ENCODE measurements around the gene FBRSL1.
A peak's percentile ranks its signal among the peaks of the same experiment; 100 is the strongest.
"Not testable (repeated sequence)": the region's sequence is repeated elsewhere in the genome, so short reads cannot be mapped to it uniquely, and the experiment has no call there.

FBRSL1 gene

DNA sequence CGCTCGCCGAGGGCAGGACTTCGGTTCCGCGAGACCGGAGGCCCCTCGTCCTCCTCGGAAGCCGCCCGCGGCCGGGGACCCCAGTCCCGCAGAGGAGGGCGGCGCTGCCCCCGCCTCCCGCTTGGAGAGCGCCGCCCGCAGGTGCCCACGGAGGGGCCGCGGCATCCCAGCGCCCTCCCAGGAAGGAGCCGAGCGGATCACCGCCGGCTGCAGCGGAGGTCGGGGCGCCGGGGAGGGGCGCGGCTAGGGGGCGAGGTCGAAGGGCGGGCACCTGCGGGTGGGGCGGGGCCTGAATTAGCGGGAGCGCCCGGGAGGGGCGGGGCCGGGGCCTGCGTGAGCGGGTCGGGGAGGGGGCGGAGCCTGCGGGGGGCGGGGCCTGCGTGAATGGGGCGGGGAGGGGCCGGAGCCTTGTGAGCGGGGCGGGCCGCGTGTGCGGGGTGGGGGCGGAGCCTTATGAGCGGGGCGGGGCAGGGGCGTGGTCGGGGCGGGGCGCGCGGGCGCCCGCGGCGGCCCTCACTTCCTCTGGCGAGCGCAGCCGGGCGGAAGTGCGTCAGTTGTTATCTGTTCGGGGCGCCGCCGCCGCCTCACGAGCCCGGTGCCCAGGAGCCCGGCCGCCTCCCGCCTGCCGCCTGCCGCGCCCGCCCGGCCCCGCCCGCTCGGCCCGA, at the start of gene FBRSL1:
Gene FBRSL1 (plus strand): TSS at position 550 of the 665 bp plus-strand sequence.
- Histone ChIP-seq H3K27me3 (ENCODE audit: low read depth, low read length) (no peaks in the 10 kb centered on the region), H3K4me1 (ENCODE audit: control insufficient read depth in 1 of 2, insufficient read depth in 2 of 2, low read length in 2 of 2) (peaks cover 15 to 52% of the 10 kb centered on the region in 2 donors), H3K36me3 (ENCODE audit: control insufficient read depth in 1 of 2, insufficient read depth in 2 of 2, low read length in 2 of 2) (no peaks in the 10 kb centered on the region), H3K4me3 (ENCODE audit: low read depth in 1 of 2, low read length in 2 of 2) (peak within 1 kb of the TSS; percentile 86 to 87), H3K9me3 (ENCODE audit: control insufficient read depth in 1 of 2, low read length in 2 of 2) (no peaks in the 10 kb centered on the region), H3K27ac (ENCODE audit: low read length) (no peak within 1 kb of the TSS)

DNA sequence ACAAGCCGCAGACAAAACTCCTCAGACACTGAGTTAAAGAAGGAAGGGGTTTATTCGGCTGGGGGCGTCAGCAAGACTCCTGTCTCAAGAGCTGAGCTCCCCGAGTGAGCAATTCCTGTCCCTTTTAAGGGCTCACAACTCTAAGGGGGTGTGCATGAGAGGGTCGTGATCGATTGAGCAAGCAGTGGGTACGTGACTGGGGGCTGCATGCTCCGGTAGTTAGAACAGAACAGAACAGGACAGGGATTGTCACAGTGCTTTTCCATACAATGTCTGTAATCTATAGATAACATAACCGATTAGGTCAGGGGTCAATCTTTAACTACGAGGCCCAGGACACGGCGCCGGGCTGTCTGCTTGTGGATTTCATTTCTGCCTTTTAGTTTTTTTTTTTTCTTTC, 49.5 kb upstream of the FBRSL1 start:
- not testable (repeated sequence) for H3K4me1 ChIP-seq (ENCODE audit: control insufficient read depth in 1 of 2, insufficient read depth in 2 of 2, low read length in 2 of 2); H3K4me3 ChIP-seq (ENCODE audit: low read depth in 1 of 2, low read length in 2 of 2); H3K36me3 ChIP-seq (ENCODE audit: control insufficient read depth in 1 of 2, insufficient read depth in 2 of 2, low read length in 2 of 2); H3K27me3 ChIP-seq (ENCODE audit: low read depth, low read length); H3K27ac ChIP-seq (ENCODE audit: low read length); H3K9me3 ChIP-seq (ENCODE audit: control insufficient read depth in 1 of 2, low read length in 2 of 2)

DNA sequence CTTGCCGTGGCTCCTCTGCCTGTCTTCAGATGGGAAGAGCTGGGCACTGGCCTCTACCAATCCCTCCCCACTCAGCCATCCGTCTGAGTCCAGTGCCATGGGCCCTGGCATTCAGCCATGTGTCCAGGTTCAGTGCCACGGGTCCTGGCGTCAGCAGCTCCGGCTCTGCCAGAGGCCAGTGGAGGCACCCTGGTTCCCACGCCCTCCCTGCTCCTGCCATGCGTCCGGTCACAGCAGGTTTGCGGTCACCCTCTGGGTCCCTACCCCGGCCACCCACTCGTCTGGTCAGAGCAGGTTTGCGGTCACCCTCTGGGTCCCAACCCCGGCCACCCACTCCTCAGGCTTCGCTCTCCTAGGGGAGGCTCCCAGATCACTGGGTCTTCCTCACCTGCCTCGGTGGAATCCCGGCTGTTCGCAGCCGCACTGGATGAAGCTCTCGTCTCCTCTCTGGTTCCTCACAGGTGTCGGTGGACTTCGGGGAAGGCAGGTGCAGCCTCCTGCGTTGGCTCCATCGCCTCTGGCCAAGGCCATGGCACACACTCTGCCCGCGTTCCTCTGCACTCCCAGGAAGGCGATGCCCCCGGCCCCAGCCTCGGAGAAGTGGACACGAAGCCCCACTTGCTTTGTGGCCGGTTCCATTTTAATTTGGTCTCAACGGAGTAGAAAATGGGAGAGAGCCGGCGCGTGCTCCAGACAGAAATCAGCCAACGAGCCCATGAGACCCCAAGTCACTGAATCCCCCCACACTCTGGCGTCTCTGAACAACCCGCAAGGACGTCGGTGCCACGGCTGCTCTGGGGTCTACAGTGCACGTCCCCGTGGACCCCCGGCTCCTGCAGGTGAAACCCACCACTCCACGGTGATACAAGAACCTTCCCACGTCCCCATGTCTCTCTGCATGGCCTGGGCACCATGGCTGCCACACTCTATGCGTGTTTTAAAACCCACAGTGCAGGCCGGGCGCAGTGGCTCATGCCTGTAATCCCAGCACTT, 47.8 kb upstream of the FBRSL1 start:
- H3K27me3 ChIP-seq (ENCODE audit: low read depth, low read length): no peaks in the 10 kb centered on the region
- H3K4me3 ChIP-seq (ENCODE audit: low read depth in 1 of 2, low read length in 2 of 2): no peak overlapping the region
- H3K36me3 ChIP-seq (ENCODE audit: control insufficient read depth in 1 of 2, insufficient read depth in 2 of 2, low read length in 2 of 2): no peaks in the 10 kb centered on the region
- no peak overlapping the region for H3K27ac ChIP-seq (ENCODE audit: low read length)
- no peaks in the 10 kb centered on the region for H3K9me3 ChIP-seq (ENCODE audit: control insufficient read depth in 1 of 2, low read length in 2 of 2)
- H3K4me1 ChIP-seq (ENCODE audit: control insufficient read depth in 1 of 2, insufficient read depth in 2 of 2, low read length in 2 of 2): peaks cover 0 to 6% of the 10 kb centered on the region in 2 donors

DNA sequence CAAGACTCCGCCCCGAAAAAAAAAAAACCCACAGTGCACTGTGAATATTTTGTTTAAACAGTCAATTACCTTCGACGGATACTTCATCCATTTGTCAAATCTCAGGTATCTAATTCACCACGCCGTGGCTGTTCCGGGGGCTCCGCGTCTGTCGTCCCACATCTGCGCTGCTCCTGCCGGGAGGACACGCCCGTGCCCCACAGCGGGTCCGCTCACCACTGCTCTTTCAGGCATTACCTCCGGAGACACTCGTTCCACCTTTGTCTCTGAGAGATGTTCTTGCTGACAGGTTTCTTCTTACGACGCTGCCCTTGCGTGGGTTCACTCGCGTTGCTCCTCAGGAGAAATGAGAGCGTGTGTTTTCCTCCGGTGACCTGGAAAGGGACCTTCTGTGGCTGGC, 46.9 kb upstream of the FBRSL1 start:
- no peaks in the 10 kb centered on the region for H3K27me3 ChIP-seq (ENCODE audit: low read depth, low read length)
- no peaks in the 10 kb centered on the region for H3K36me3 ChIP-seq (ENCODE audit: control insufficient read depth in 1 of 2, insufficient read depth in 2 of 2, low read length in 2 of 2)
- no peak overlapping the region for H3K4me3 ChIP-seq (ENCODE audit: low read depth in 1 of 2, low read length in 2 of 2)
- no peaks in the 10 kb centered on the region for H3K9me3 ChIP-seq (ENCODE audit: control insufficient read depth in 1 of 2, low read length in 2 of 2)
- no peak overlapping the region for H3K27ac ChIP-seq (ENCODE audit: low read length)
- H3K4me1 ChIP-seq (ENCODE audit: control insufficient read depth in 1 of 2, insufficient read depth in 2 of 2, low read length in 2 of 2): no peaks in the 10 kb centered on the region

DNA sequence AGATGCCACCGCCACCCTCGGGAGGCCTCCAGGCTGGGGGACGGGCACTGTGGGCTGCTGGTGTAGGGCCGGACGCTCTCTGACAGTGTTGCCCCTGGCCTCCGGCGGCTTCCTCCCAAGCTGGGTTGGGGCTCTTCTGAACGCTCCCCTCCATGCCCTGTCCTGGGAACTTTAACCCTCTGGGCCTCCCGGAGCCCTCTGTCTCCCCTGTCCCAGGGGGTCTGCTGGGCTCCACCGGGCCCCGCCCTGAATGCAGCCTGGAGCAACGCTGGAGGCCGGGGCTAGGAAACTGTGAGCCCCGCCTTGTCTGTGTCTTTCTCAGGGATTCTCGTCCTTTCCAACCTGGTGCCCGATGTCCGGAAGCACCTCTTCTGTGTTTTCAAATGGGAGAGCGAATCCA, 45.7 kb upstream of the FBRSL1 start:
- Histone ChIP-seq H3K36me3 (ENCODE audit: control insufficient read depth in 1 of 2, insufficient read depth in 2 of 2, low read length in 2 of 2) (no peaks in the 10 kb centered on the region), H3K4me1 (ENCODE audit: control insufficient read depth in 1 of 2, insufficient read depth in 2 of 2, low read length in 2 of 2) (no peaks in the 10 kb centered on the region), H3K27me3 (ENCODE audit: low read depth, low read length) (no peaks in the 10 kb centered on the region), H3K27ac (ENCODE audit: low read length) (no peak overlapping the region), H3K9me3 (ENCODE audit: control insufficient read depth in 1 of 2, low read length in 2 of 2) (no peaks in the 10 kb centered on the region), H3K4me3 (ENCODE audit: low read depth in 1 of 2, low read length in 2 of 2) (no peak overlapping the region)

DNA sequence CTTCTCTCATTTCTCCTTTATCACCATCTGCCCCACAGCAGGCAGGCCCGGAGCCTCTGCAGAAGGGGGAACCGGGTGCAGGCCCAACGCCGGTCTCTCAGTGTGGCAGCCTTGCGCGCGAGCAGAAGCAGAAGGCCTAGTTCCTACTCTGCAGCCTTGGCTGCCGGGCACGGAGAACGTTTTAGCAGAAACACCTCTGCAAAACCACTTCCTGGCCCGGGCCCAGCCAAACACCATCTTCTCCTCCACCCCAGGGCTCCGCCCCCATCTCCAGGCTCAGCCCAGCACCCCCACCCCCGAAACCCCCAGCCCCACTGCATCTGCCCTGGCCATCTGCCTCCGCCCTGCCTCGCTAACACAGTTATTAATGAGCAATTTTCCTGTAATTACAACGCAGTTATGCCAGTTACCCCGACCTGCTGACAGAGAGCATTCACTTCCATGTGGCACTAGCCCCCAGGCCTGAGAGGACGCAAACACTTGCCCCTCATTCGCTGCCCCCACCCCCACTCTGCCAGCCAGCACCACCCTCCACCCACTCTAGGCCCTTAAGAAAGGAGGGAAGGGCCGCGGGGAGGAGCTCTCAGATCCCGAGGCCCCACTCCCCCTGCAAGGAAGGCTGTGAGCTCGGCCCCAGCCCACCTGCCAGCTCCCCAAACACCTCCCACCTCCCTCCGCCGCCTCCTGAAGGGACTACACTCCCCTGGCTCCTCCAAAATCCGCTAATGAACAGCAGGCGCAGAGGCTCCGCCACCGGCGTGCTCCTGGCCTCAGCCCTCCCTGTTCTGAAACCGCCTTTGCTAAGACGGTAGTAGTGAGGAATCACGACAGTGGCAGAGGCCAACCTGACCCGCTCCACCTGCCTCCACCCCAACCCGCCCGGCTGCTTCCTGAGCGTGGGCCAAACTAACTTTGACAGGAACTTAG, 44.7 kb upstream of the FBRSL1 start:
- H3K4me1 ChIP-seq (ENCODE audit: control insufficient read depth in 1 of 2, insufficient read depth in 2 of 2, low read length in 2 of 2): peaks cover 0 to 2% of the 10 kb centered on the region in 2 donors
- H3K4me3 ChIP-seq (ENCODE audit: low read depth in 1 of 2, low read length in 2 of 2): peak overlapping the region in 1 of 2 donors; percentile 26
- H3K36me3 ChIP-seq (ENCODE audit: control insufficient read depth in 1 of 2, insufficient read depth in 2 of 2, low read length in 2 of 2): no peaks in the 10 kb centered on the region
- no peaks in the 10 kb centered on the region for H3K9me3 ChIP-seq (ENCODE audit: control insufficient read depth in 1 of 2, low read length in 2 of 2)
- no peaks in the 10 kb centered on the region for H3K27me3 ChIP-seq (ENCODE audit: low read depth, low read length)
- H3K27ac ChIP-seq (ENCODE audit: low read length): peak overlapping the region; percentile 31

DNA sequence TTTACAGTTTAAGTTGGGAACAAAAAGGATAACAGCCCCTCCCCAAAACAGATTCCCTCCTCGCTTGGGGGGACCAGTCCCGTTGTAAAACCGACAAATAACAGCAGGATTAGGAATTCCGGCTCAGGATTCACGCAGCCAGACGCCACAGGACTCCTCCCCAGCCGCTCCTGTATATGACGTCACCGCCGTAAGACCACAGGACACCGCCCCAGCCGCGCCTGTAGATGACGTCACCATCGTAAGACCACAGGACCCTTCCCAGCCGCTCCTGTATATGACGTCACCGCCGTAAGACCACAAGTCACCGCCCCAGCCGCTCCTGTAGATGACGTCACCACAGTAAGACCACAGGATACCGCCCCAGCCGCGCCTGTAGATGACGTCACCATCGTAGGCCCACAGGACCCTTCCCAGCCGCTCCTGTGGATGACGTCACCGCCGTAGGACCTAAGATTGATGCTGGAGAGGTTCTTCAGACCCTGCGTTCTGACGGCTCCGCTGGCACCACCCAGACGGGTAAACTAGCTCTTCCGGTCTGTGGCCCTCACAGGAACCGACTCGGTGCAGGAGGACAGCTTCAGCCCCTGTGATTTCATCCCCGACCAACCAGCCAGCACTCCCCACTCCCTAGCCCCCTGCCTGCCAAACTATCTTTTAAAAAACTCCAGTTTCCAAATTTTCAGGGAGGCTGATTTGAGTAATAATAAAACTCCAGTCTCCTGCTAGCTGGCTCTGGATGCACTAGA, 43.9 kb upstream of the FBRSL1 start:
- H3K4me1 ChIP-seq (ENCODE audit: control insufficient read depth in 1 of 2, insufficient read depth in 2 of 2, low read length in 2 of 2): peaks cover 0 to 4% of the 10 kb centered on the region in 2 donors
- no peaks in the 10 kb centered on the region for H3K36me3 ChIP-seq (ENCODE audit: control insufficient read depth in 1 of 2, insufficient read depth in 2 of 2, low read length in 2 of 2)
- no peaks in the 10 kb centered on the region for H3K9me3 ChIP-seq (ENCODE audit: control insufficient read depth in 1 of 2, low read length in 2 of 2)
- no peaks in the 10 kb centered on the region for H3K27me3 ChIP-seq (ENCODE audit: low read depth, low read length)
- H3K4me3 ChIP-seq (ENCODE audit: low read depth in 1 of 2, low read length in 2 of 2): peak overlapping the region in 1 of 2 donors; percentile 26
- peak overlapping the region; percentile 31 for H3K27ac ChIP-seq (ENCODE audit: low read length)

DNA sequence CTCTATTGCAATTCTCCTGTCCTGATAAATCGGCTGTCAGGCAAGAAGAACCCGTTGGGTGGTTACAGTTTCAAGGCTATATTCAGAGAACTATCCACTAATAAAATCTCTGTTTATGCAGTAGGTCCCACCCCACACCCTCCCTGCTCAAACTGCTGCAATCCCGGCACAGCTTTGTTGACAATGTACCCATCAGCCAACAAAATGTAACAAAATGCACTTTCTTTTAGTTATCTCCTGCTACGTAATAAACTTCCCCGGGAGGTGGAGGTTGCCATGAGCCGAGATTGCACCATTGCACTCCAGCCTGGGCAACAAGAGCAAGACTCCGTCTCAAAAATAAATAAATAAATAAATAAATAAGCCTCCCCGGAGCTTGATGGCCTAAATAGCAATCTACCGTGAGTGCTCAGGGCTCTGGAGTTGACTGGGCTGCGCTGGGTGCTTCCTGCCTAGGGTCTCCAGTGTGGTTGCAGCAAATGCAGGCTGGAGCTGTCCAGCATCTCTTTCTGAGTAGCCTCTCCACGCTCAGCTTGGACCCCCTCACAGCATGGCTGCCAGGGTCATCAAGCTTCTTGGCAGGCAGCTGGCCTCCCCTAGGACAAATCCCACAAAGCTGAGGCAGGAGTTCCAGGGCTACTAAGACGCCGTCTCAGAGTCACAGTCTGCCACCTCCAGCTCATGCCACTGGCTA, 43.2 kb upstream of the FBRSL1 start:
- Histone ChIP-seq H3K27me3 (ENCODE audit: low read depth, low read length) (no peaks in the 10 kb centered on the region), H3K4me1 (ENCODE audit: control insufficient read depth in 1 of 2, insufficient read depth in 2 of 2, low read length in 2 of 2) (peaks cover 0 to 4% of the 10 kb centered on the region in 2 donors), H3K27ac (ENCODE audit: low read length) (no peak overlapping the region), H3K4me3 (ENCODE audit: low read depth in 1 of 2, low read length in 2 of 2) (no peak overlapping the region), H3K36me3 (ENCODE audit: control insufficient read depth in 1 of 2, insufficient read depth in 2 of 2, low read length in 2 of 2) (no peaks in the 10 kb centered on the region), H3K9me3 (ENCODE audit: control insufficient read depth in 1 of 2, low read length in 2 of 2) (no peaks in the 10 kb centered on the region)

DNA sequence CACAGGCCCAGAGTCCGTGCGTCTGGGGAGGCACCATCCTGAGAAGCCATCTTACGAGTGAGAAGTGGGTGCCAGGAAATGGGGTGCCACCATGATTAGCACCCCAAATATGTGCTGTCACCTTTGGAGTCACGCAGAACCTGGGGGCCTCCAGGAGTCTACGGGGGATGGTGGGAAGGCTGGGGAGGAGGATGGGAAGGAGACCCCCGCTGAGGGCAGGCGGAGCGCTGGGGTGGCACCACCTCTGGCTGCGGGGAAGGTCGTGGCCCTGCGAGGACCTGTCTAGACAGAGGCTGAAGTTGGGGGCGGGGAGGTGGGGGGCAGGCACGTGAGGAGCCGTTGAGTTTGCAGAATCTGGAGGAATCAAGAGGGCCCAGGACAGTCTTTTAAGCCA, 42.6 kb upstream of the FBRSL1 start:
- H3K27me3 ChIP-seq (ENCODE audit: low read depth, low read length): no peaks in the 10 kb centered on the region
- H3K9me3 ChIP-seq (ENCODE audit: control insufficient read depth in 1 of 2, low read length in 2 of 2): no peaks in the 10 kb centered on the region
- no peak overlapping the region for H3K27ac ChIP-seq (ENCODE audit: low read length)
- peaks cover 0 to 4% of the 10 kb centered on the region in 2 donors for H3K4me1 ChIP-seq (ENCODE audit: control insufficient read depth in 1 of 2, insufficient read depth in 2 of 2, low read length in 2 of 2)
- no peaks in the 10 kb centered on the region for H3K36me3 ChIP-seq (ENCODE audit: control insufficient read depth in 1 of 2, insufficient read depth in 2 of 2, low read length in 2 of 2)
- H3K4me3 ChIP-seq (ENCODE audit: low read depth in 1 of 2, low read length in 2 of 2): no peak overlapping the region
